Epithelial cell of proximal tubule (primary cell): Measurements from ENCODE around the gene CYB5A. TPM values are rescaled to one million over a fixed set of nuclear protein-coding genes. Genes with fewer than 3 reads are reported as not detected.

Experiments used
- total RNA-seq: library from RNA; depleted of rRNA; stranded (reverse); fragments of >200 nt; gene quantifications from 2 replicates; pipeline ENCODE4 v1.2.3, GENCODE V29; 2015

CYB5A gene
- total RNA-seq, 1 donor from 2014 or later = 140 TPM

Other genes starting within 250 kb of the CYB5A start
- gene FBXO15, start 144.1 kb downstream of the CYB5A start, total RNA-seq = 0.40 and 0.87 TPM in 2 replicates
- 20.4 and 51.7 TPM in 2 replicates for gene TIMM21, start 143.4 kb downstream of the CYB5A start, total RNA-seq
- not detected in 2 replicates for gene C18orf63, start 23.9 kb upstream of the CYB5A start, total RNA-seq
- not detected in 2 replicates for gene DIPK1C, start 165.3 kb upstream of the CYB5A start, total RNA-seq
- 171 and 198 TPM in 2 replicates for gene CNDP2, start 204.4 kb upstream of the CYB5A start, total RNA-seq
- not detected in 2 replicates for gene CNDP1, start 242.5 kb upstream of the CYB5A start, total RNA-seq